Activated B cell treated with CpG ODN at 0.5 μM for 24 hours (primary cell): ENCODE measurements around the gene MAPK13. TPM values are rescaled to one million over a fixed set of nuclear protein-coding genes. Genes with fewer than 3 reads are reported as not detected.

Source experiments
- ATAC-seq: fragments of 200-7000 bp; cut with Tn5 transposase; one replicate; pipeline ENCODE4 v1.10.0; 2021; ENCODE audit warnings: low read depth, mild to moderate bottlenecking, moderate library complexity
- CTCF ChIA-PET: fragments of 350-600 bp; sonication (Branson Sonifier 250); formaldehyde crosslinking; loops from one replicate; lab custom pipeline; 2021; ENCODE audit warnings: antibody characterized with exemption; lab: Charles Lee
- POLR2A ChIA-PET: fragments of 350-600 bp; sonication (Branson Sonifier 250); formaldehyde crosslinking; loops from one replicate; lab custom pipeline; 2021; ENCODE audit warnings: antibody characterized with exemption; lab: Charles Lee
- DNase-seq: peaks from one replicate; pipeline ENCODE4 v3.0.0; 2022
- H3K27ac Mint-ChIP-seq: one replicate; pipeline ENCODE4 v1.8.0; 2020; ENCODE audit warnings: mixed read lengths
- H3K27me3 Mint-ChIP-seq: one replicate; pipeline ENCODE4 v1.8.0; 2021; ENCODE audit warnings: mixed read lengths
- H3K36me3 Mint-ChIP-seq: one replicate; pipeline ENCODE4 v1.8.0; 2021; ENCODE audit warnings: low read depth, mixed read lengths
- H3K4me1 Mint-ChIP-seq: one replicate; pipeline ENCODE4 v1.8.0; 2021; ENCODE audit warnings: mixed read lengths
- H3K4me3 Mint-ChIP-seq: one replicate; pipeline ENCODE4 v1.8.0; 2020; ENCODE audit warnings: mild to moderate bottlenecking, mixed read lengths
- H3K9me3 Mint-ChIP-seq: one replicate; pipeline ENCODE4 v1.8.0; 2020; ENCODE audit warnings: mixed read lengths
- CTCF ChIP-seq: fragments of 200-600 bp; IDR thresholded peaks from one replicate; pipeline ENCODE4 v1.8.0; 2022; ENCODE audit warnings: antibody characterized with exemption, mild to moderate bottlenecking
- intact Hi-C: fragments of 100-400 bp; cut with micrococcal nuclease; formaldehyde crosslinking; loops from one replicate; pipeline ENCODE4 v1.15.1; 2024
- total RNA-seq: library from RNA; stranded (reverse); gene quantifications from 2 replicates; pipeline ENCODE4 v1.2.3, GENCODE V29; 2022

Gene MAPK13
- total RNA-seq, 1 donor from 2014 or later: 22.7 TPM

- intact Hi-C loops: loop anchor here (1.0 to 2.0 kb wide), 2 partner anchors 11 to 182 kb away; no protein-coding TSS in a partner anchor
- POLR2A ChIA-PET: interaction anchor here (0.5 to 3.0 kb wide), 13 partner anchors 9 to 425 kb away, joined by 3 to 46 read pairs (median 4); partner anchors contain the start of genes BRPF3, MAPK13 and MAPK14
- H3K27ac Mint-ChIP-seq: peak overlapping the region; percentile 97
- DNase-seq (no peak), ATAC-seq (peak; percentile 69)
- H3K27me3 Mint-ChIP-seq: no peaks in the 10 kb centered on the region
- no peak for TF ChIP-seq CTCF
- no peaks in the 10 kb centered on the region for H3K36me3 Mint-ChIP-seq
- CTCF ChIA-PET: interaction anchor here (0.9 to 2.8 kb wide), 7 partner anchors 10 to 238 kb away, joined by 3 to 24 read pairs (median 7); partner anchors contain the start of gene MAPK14
- peaks cover 93% of the 10 kb centered on the region for H3K4me1 Mint-ChIP-seq
- H3K9me3 Mint-ChIP-seq: no peaks in the 10 kb centered on the region
- peak overlapping the region; percentile 80 for H3K4me3 Mint-ChIP-seq
These were observed 9.8 kb upstream of the MAPK13 start for GRCh38 chr6:36120539-36120938.

GRCh38 chr6:36120979-36121786, 9.1 kb upstream of the MAPK13 start:
- DNase-seq (no peak), ATAC-seq (peak; percentile 43)
- CTCF ChIA-PET: interaction anchor here (0.8 to 2.8 kb wide), 11 partner anchors 8 to 239 kb away, joined by 3 to 24 read pairs (median 5); partner anchors contain the start of genes MAPK13 and MAPK14
- no peak for TF ChIP-seq CTCF
- intact Hi-C loops: loop anchor here (1.0 to 2.0 kb wide), 2 partner anchors 12 to 182 kb away; no protein-coding TSS in a partner anchor
- H3K4me1 Mint-ChIP-seq: peaks cover 88% of the 10 kb centered on the region
- H3K27me3 Mint-ChIP-seq: no peaks in the 10 kb centered on the region
- H3K27ac Mint-ChIP-seq: peak overlapping the region; percentile 97
- no peaks in the 10 kb centered on the region for H3K9me3 Mint-ChIP-seq
- peak overlapping the region; percentile 80 for H3K4me3 Mint-ChIP-seq
- H3K36me3 Mint-ChIP-seq: no peaks in the 10 kb centered on the region
- POLR2A ChIA-PET: interaction anchor here (0.5 to 3.0 kb wide), 13 partner anchors 9 to 424 kb away, joined by 3 to 46 read pairs (median 4); partner anchors contain the start of genes BRPF3, MAPK13 and MAPK14

GRCh38 chr6:36121787-36122494, 8.4 kb upstream of the MAPK13 start:
- Mint-ChIP-seq H3K4me1 (peaks cover 85% of the 10 kb centered on the region), H3K9me3 (no peaks in the 10 kb centered on the region), H3K27ac (peak overlapping the region; percentile 97), H3K27me3 (no peaks in the 10 kb centered on the region), H3K36me3 (no peaks in the 10 kb centered on the region), H3K4me3 (peak overlapping the region; percentile 80)
- DNase-seq (no peak), ATAC-seq (no peak)
- no peak for TF ChIP-seq CTCF
- CTCF ChIA-PET: interaction anchor here (0.5 to 2.8 kb wide), 11 partner anchors 8 to 661 kb away, joined by 3 to 24 read pairs (median 5); partner anchors contain the start of genes MAPK13 and MAPK14
- intact Hi-C loops: loop anchor here (2.0 kb wide), 1 partner anchor 181 kb away; no protein-coding TSS in a partner anchor
- POLR2A ChIA-PET: interaction anchor here (0.9 to 3.0 kb wide), 8 partner anchors 9 to 94 kb away, joined by 3 to 46 read pairs (median 12); partner anchors contain the start of genes BRPF3, MAPK13 and MAPK14

- H3K4me3 Mint-ChIP-seq: no peak overlapping the region
- CTCF ChIA-PET: interaction anchor here (1.4 to 2.8 kb wide), 6 partner anchors 9 to 238 kb away, joined by 3 to 24 read pairs (median 10); partner anchors contain the start of gene MAPK14
- H3K27ac Mint-ChIP-seq: peak overlapping the region; percentile 97
- H3K4me1 Mint-ChIP-seq: peaks cover 81% of the 10 kb centered on the region
- intact Hi-C loops: loop anchor here (1.0 kb wide), 3 partner anchors 9 to 74 kb away; partner anchors contain the start of gene BRPF3
- H3K9me3 Mint-ChIP-seq: no peaks in the 10 kb centered on the region
- no peaks in the 10 kb centered on the region for H3K27me3 Mint-ChIP-seq
- ATAC-seq (no peak), DNase-seq (no peak)
- H3K36me3 Mint-ChIP-seq: no peaks in the 10 kb centered on the region
- TF ChIP-seq CTCF: no peak
- POLR2A ChIA-PET: interaction anchor here (0.8 to 3.0 kb wide), 4 partner anchors 8 to 75 kb away, joined by 3 to 46 read pairs (median 4); partner anchors contain the start of gene MAPK13
These were observed 7.6 kb upstream of the MAPK13 start for GRCh38 chr6:36122495-36123269.
